Thyroid gland (tissue), 4 donors: ENCODE data around the gene MAGEL2.

Experiments used
- CTCF ChIP-seq, 6 experiments: fragments of 200-600 bp in 3 of 6; fragments of 450-650 bp in 3 of 6; sonication (generic) in 3 of 6; IDR thresholded peaks; one replicate each; pipeline ENCODE4 v1.5.1; 2016 to 2019; ENCODE audit warnings: antibody characterized with exemption in 6 of 6, mild to moderate bottlenecking in 2 of 6, inconsistent platforms in 1 of 6, moderate library complexity in 1 of 6
- POLR2A ChIP-seq, 2 donors: fragments of 450-650 bp; IDR thresholded peaks; one replicate each; pipeline ENCODE4 v1.6.1; 2017; ENCODE audit warnings: antibody characterized with exemption in 2 of 2, mild to moderate bottlenecking in 2 of 2, moderate library complexity in 1 of 2

GRCh38 chr15:23671481-23671880 lies 23.8 kb upstream of the MAGEL2 start:
- TF ChIP-seq CTCF (IDR thresholded peaks at IDR 0.05) (no peak), POLR2A (IDR thresholded peaks at IDR 0.05) (no peak)
